ENCODE measurements around the gene RUBCNL. TPM values are rescaled to one million over a fixed set of nuclear protein-coding genes. Genes with fewer than 3 reads are reported as not detected.

The RUBCNL gene
- total RNA-seq, 3 donors from 2014 or later, result 13.5 to 35.2 (median 32.6) TPM

DNA sequence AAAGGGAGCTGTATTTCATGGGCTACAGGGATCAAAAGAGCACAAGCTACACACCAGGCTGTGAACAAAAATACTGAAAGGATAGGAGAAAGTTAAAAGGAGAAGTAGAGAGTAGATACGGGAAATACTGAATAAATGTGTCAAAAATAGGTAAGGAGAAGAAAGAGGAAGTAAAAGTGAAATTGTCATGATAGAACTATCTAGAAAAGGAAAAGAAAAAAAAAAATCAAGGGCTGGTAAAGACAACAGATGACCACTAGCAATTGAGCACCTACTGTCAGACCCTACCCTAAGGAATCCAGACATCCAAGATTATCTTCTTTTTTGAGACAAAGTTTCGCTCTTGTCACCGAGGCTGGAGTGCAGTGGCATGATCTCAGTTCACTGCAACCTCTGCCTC, 4.8 kb downstream of the RUBCNL start:
- no peaks in the 10 kb centered on the region for H3K36me3 ChIP-seq (ENCODE audit: low read depth)
- DNase-seq, result no peak
- intact Hi-C loops (cut with DNase I, micrococcal nuclease), result no loop called here
- no peak overlapping the region for H3K4me3 ChIP-seq
- no peaks in the 10 kb centered on the region for H3K9me3 ChIP-seq
- peaks cover 15% of the 10 kb centered on the region for H3K4me1 ChIP-seq (ENCODE audit: low read depth)
- TF ChIP-seq CTCF (IDR thresholded peaks at IDR 0.05), result no peak
- no peak for ATAC-seq

DNA sequence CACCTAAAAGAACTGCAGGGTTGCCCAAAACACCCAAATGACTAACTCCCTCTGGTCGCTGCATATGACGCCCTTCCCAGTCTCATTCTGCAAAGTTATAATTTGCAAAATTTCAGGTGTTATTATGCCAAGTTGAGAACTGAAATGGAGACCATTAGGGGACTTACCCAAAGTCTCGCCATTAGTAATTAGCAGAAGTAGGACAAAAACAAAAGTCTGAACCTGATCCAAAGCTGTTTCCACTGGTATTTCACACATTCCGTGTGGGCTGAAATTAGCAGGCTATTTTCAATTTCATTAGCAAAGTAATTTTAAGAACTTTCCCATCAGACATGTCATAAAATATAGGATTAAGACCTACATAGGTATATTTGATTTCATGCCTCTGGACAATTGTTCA, 6.8 kb downstream of the RUBCNL start:
- TF ChIP-seq CTCF (IDR thresholded peaks at IDR 0.05), result no peak
- H3K36me3 ChIP-seq (ENCODE audit: low read depth), result no peaks in the 10 kb centered on the region
- ATAC-seq (no peak), DNase-seq (no peak)
- intact Hi-C loops (cut with DNase I, micrococcal nuclease), result no loop called here
- H3K9me3 ChIP-seq, result no peaks in the 10 kb centered on the region
- H3K4me3 ChIP-seq, result no peak overlapping the region
- H3K4me1 ChIP-seq (ENCODE audit: low read depth), result peaks cover 25% of the 10 kb centered on the region

GRCh38 chr13:46379611-46380010, 7.4 kb downstream of the RUBCNL start:
- no peak overlapping the region for H3K4me3 ChIP-seq
- no peaks in the 10 kb centered on the region for H3K9me3 ChIP-seq
- peaks cover 26% of the 10 kb centered on the region for H3K4me1 ChIP-seq (ENCODE audit: low read depth)
- intact Hi-C loops (cut with DNase I, micrococcal nuclease), result no loop called here
- ATAC-seq (no peak), DNase-seq (no peak)
- no peaks in the 10 kb centered on the region for H3K36me3 ChIP-seq (ENCODE audit: low read depth)
- no peak for TF ChIP-seq CTCF (IDR thresholded peaks at IDR 0.05)

GRCh38 chr13:46378411-46378810, 8.6 kb downstream of the RUBCNL start:
- no peaks in the 10 kb centered on the region for H3K36me3 ChIP-seq (ENCODE audit: low read depth)
- TF ChIP-seq CTCF (IDR thresholded peaks at IDR 0.05), result no peak
- no peak for ATAC-seq
- intact Hi-C loops (cut with DNase I, micrococcal nuclease), result no loop called here
- no peak overlapping the region for H3K4me3 ChIP-seq
- no peaks in the 10 kb centered on the region for H3K9me3 ChIP-seq
- H3K4me1 ChIP-seq (ENCODE audit: low read depth), result peaks cover 26% of the 10 kb centered on the region
- no peak for DNase-seq

DNA sequence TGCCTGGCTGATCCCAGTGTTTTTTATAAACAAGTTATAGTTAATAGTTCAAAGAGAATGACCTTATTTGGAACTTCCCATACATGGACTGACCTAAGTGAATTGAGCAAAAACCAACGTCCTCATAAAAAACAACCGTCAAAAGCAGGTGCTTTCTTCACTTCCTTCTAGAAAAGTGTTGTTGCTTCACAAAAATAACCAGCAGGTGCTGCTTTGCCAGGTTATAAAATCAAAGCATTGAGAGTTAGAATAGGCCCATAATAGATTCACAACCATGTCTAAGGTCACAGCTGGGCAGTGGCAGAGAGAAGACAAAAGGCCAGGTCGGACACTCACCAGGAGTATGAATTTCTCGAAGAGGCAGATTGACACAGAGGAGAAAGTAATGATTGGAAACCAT, 9.5 kb downstream of the RUBCNL start:
- no peak for TF ChIP-seq CTCF (IDR thresholded peaks at IDR 0.05)
- H3K4me1 ChIP-seq (ENCODE audit: low read depth), result peaks cover 26% of the 10 kb centered on the region
- H3K9me3 ChIP-seq, result no peaks in the 10 kb centered on the region
- DNase-seq, result peak in 1 of 3 donors; percentile 51
- H3K4me3 ChIP-seq, result no peak overlapping the region
- peak; percentile 65 for ATAC-seq
- intact Hi-C loops (cut with DNase I, micrococcal nuclease), result no loop called here
- no peaks in the 10 kb centered on the region for H3K36me3 ChIP-seq (ENCODE audit: low read depth)

GRCh38 chr13:46374710-46375109, 12.3 kb downstream of the RUBCNL start:
- Histone ChIP-seq H3K4me3 (no peak overlapping the region), H3K36me3 (ENCODE audit: low read depth) (no peaks in the 10 kb centered on the region), H3K4me1 (ENCODE audit: low read depth) (peaks cover 34% of the 10 kb centered on the region), H3K9me3 (no peaks in the 10 kb centered on the region)
- intact Hi-C loops (cut with DNase I, micrococcal nuclease), result no loop called here
- ATAC-seq (peak; percentile 75), DNase-seq (peak in 1 of 3 donors; percentile 53)
- TF ChIP-seq CTCF (IDR thresholded peaks at IDR 0.05), result no peak

All from mucosa of descending colon (tissue), 3 donors.